22Rv1 (cell line): ENCODE results near the gene SMYD3.
"Not testable (repeated sequence)": the region's sequence is repeated elsewhere in the genome, so short reads cannot be mapped to it uniquely, and the experiment has no call there.

Experiments used
- H3K27ac ChIP-seq: fragments of 450-650 bp; 2 replicates; pipeline ENCODE4 v1.5.1; 2017
- CTCF ChIP-seq: fragments of 450-650 bp; IDR thresholded peaks from 2 replicates; pipeline ENCODE4 v1.5.1; 2017; ENCODE audit warnings: mild to moderate bottlenecking
- ZFX ChIP-seq: fragments of 450-650 bp; IDR thresholded peaks from 2 replicates; pipeline ENCODE4 v1.6.1; 2017; ENCODE audit warnings: antibody characterized with exemption, borderline replicate concordance

SMYD3 gene

GRCh38 chr1:245748646-245749045 is 758.4 kb downstream of the SMYD3 start:
- no peak overlapping the region for H3K27ac ChIP-seq
- TF ChIP-seq ZFX (no peak), CTCF (no peak)

GRCh38 chr1:245748240-245748639 is 758.8 kb downstream of the SMYD3 start:
- H3K27ac ChIP-seq: no peak overlapping the region
- TF ChIP-seq ZFX (no peak), CTCF (no peak)

- H3K27ac ChIP-seq: no peak overlapping the region
Measured at GRCh38 chr1:245742896-245743295, 764.2 kb downstream of the SMYD3 start.

GRCh38 chr1:245740336-245740735 is 766.7 kb downstream of the SMYD3 start:
- H3K27ac ChIP-seq: not testable (repeated sequence)

More at GRCh38 chr1:245742896-245743295, 764.2 kb downstream of the SMYD3 start:
- no peak for TF ChIP-seq CTCF

- no peak overlapping the region for H3K27ac ChIP-seq
- TF ChIP-seq ZFX: no peak
- TF ChIP-seq CTCF: no peak
Measured at GRCh38 chr1:245730801-245731200, 776.3 kb downstream of the SMYD3 start.

- H3K27ac ChIP-seq: not testable (repeated sequence)
Measured at GRCh38 chr1:245728035-245728434, 779.0 kb downstream of the SMYD3 start.

GRCh38 chr1:245721488-245721887 is 785.6 kb downstream of the SMYD3 start:
- H3K27ac ChIP-seq: no peak overlapping the region
- TF ChIP-seq ZFX: no peak
- no peak for TF ChIP-seq CTCF

GRCh38 chr1:245718951-245719350 is 788.1 kb downstream of the SMYD3 start:
- H3K27ac ChIP-seq: no peak overlapping the region
- TF ChIP-seq CTCF: no peak
- no peak for TF ChIP-seq ZFX

GRCh38 chr1:245718123-245718522 is 789.0 kb downstream of the SMYD3 start:
- TF ChIP-seq CTCF (no peak), ZFX (no peak)
- H3K27ac ChIP-seq: no peak overlapping the region
